GM12891 (cell line): ENCODE results near the gene TUB.

Experiments
- DNase-seq: peaks from one replicate; pipeline ENCODE4 v3.0.0; 2011; ENCODE audit warnings: low spot score; ENCODE audit not compliant: insufficient read length
- FAIRE-seq: peaks from 2 replicates; lab custom pipeline; 2011; peaks lifted over from hg19 to GRCh38; lab: Jason Lieb, UNC
- PAX5 ChIP-seq: IDR thresholded peaks from 2 replicates; pipeline ENCODE4 v1.6.1; 2011; ENCODE audit warnings: low read length, moderate library complexity, mild to moderate bottlenecking; ENCODE audit not compliant: insufficient read depth, severe bottlenecking
- POLR2A ChIP-seq: IDR thresholded peaks from 2 replicates; pipeline ENCODE4 v1.6.1; 2011; ENCODE audit warnings: low read depth, low read length, control low read depth
- POLR2AphosphoS5 ChIP-seq: IDR thresholded peaks from 2 replicates; pipeline ENCODE4 v1.6.1; 2011; ENCODE audit warnings: low read depth, low read length, control low read depth
- POU2F2 ChIP-seq: IDR thresholded peaks from 2 replicates; pipeline ENCODE4 v1.6.1; 2011; ENCODE audit warnings: low read depth, mild to moderate bottlenecking, control low read depth, low read length, moderate library complexity
- SPI1 ChIP-seq: IDR thresholded peaks from 2 replicates; pipeline ENCODE4 v1.6.1; 2011; ENCODE audit warnings: low read depth, low read length, control low read depth
- TAF1 ChIP-seq: IDR thresholded peaks from 2 replicates; pipeline ENCODE4 v1.6.1; 2011; ENCODE audit warnings: low read depth, low read length, control low read depth

The TUB gene

DNA sequence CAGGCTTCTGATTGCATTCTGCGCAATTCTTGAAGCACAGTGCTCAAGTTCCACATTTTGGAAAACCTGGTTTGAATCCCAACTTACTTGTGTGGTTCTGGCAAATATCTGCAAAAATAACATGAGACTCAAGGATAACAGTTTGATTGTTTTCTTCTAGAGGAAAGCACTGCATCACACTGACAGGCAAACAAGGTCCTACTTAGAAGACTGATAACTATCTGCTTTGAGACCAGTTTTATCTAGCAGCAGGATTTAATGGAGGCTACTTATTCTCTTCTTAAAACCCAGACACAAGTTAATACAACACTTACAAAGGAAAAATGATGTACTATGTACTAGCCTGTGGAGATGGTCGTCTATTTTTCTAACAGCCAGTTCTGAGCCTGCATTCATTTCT lies 46.4 kb downstream of the TUB start:
- no peak for DNase-seq
- FAIRE-seq, result no peak
- TF ChIP-seq SPI1 (no peak), POLR2AphosphoS5 (no peak), TAF1 (no peak), POU2F2 (no peak), PAX5 (no peak), POLR2A (no peak)

DNA sequence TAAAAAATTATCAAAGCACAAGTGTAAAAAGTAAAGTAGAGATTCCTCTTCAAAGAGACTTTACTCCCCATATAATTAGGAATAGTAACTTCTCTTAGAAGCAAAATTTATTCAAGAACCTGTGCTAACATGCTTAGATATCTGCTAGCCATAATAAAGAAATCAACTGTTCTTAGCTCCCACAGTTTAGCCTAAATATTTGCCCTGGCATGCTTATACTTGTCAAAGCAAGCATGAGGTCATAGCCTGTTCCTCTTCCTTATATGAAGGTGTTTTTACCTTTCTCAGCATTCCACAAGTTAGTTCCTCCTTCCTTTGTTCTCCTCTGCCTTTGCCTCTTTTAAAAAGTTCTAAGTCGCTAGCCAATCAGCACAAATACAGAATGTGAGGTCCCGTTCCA lies 57.5 kb downstream of the TUB start:
- FAIRE-seq (no peak), DNase-seq (no peak)
- no peak for TF ChIP-seq POLR2A
- no peak for TF ChIP-seq PAX5
- TF ChIP-seq SPI1, result no peak
- no peak for TF ChIP-seq TAF1
- no peak for TF ChIP-seq POU2F2
- TF ChIP-seq POLR2AphosphoS5, result no peak

DNA sequence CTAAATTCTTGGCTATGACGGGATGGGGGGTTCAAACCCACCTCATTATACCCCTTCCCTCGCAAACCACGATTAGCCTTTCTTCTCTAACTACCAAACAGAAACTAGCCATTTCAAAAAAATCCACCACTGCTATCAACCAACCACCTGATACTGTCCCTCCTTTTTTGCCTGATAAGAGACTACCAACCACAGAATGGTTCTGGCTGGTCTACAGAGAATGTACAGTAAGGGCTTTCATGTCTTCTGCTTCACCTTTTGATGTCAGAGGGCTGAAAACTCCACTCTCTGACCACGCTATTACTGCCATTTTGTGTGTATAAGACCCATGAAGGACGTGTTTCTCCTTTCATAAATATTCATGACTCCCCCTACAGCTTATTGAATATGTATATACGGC lies 68.7 kb downstream of the TUB start:
- no peak for TF ChIP-seq PAX5
- TF ChIP-seq POLR2AphosphoS5, result no peak
- TF ChIP-seq SPI1, result no peak
- TF ChIP-seq POLR2A, result no peak
- TF ChIP-seq POU2F2, result no peak
- TF ChIP-seq TAF1, result no peak
- DNase-seq, result no peak
- no peak for FAIRE-seq
